K562 (cell line): ENCODE measurements around the gene EPHB1.

Source experiments
- CEBPB ChIP-seq: fragments of 450-650 bp; IDR thresholded peaks from 2 replicates; pipeline ENCODE4 v1.6.1; 2016; ENCODE audit warnings: missing genetic modification characterization, missing compliant biosample characterization
- EZH2 ChIP-seq: IDR thresholded peaks from 2 replicates; pipeline ENCODE4 v1.6.1; 2012; ENCODE audit warnings: low read depth, mild to moderate bottlenecking, inconsistent platforms, low read length, borderline replicate concordance
- HCFC1 ChIP-seq: IDR thresholded peaks from 2 replicates; pipeline ENCODE4 v1.6.1; 2012; ENCODE audit warnings: low read depth, low read length, improper control_type of control experiment
- IRF2 ChIP-seq: sonication (generic); formaldehyde crosslinking; IDR thresholded peaks from 2 replicates; pipeline ENCODE4 v1.8.1; 2022; ENCODE audit warnings: mild to moderate bottlenecking, missing genetic modification reagents
- MYC ChIP-seq, 2 experiments: fragments of 250-450 bp in 1 of 2; sonication (Bioruptor Pico) in 1 of 2; IDR thresholded peaks; 2 replicates each; pipeline versions ENCODE4 v1.5.1 to v1.6.1; 2012 to 2021; ENCODE audit warnings: low read depth in 2 of 2, borderline replicate concordance in 1 of 2, improper control_type of control experiment in 1 of 2, low read length in 1 of 2, mild to moderate bottlenecking in 1 of 2, moderate library complexity in 1 of 2
- NELFE ChIP-seq: IDR thresholded peaks from 2 replicates; pipeline ENCODE4 v1.6.1; 2011; ENCODE audit warnings: mild to moderate bottlenecking; ENCODE audit not compliant: insufficient read depth, insufficient read length
- NFYB ChIP-seq: IDR thresholded peaks from 2 replicates; pipeline ENCODE4 v1.6.1; 2011; ENCODE audit warnings: mild to moderate bottlenecking, moderate library complexity; ENCODE audit not compliant: insufficient read length; ENCODE audit errors: extremely low read depth
- SIN3A ChIP-seq, 2 experiments: fragments of 150-350 bp in 1 of 2; IDR thresholded peaks; 2 replicates each; pipeline ENCODE4 v1.6.1; 2011 to 2016; ENCODE audit warnings: borderline replicate concordance in 2 of 2, low read depth in 2 of 2, low read length in 2 of 2, mild to moderate bottlenecking in 2 of 2, moderate library complexity in 2 of 2; ENCODE audit not compliant: control insufficient read depth in 1 of 2
- TEAD4 ChIP-seq, 2 experiments: sonication (generic) in 1 of 2; formaldehyde crosslinking in 1 of 2; IDR thresholded peaks; 2 replicates each; pipeline versions ENCODE4 v1.6.1 to v1.8.0; 2012 to 2022; ENCODE audit warnings: borderline replicate concordance in 1 of 2, inconsistent platforms in 1 of 2, low read length in 1 of 2, mild to moderate bottlenecking in 1 of 2, missing genetic modification reagents in 1 of 2
- ZBTB1 ChIP-seq: sonication (generic); formaldehyde crosslinking; IDR thresholded peaks from 2 replicates; pipeline ENCODE4 v1.8.1; 2023; ENCODE audit warnings: missing genetic modification reagents, low read depth, mild to moderate bottlenecking, borderline replicate concordance

DNA sequence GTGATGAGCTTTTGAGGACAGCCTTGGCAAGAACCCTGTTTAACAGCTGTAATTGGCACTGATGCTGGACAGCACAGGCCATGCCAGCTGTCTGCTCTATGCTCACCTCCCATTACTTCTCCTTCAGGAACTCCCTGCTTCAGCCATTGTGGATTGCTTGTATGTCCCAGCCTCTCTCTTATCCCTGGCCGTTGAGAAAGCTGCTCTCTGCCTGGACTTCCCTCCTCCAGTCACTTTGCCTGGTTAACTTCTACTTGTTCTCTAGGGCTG is 444.5 kb downstream of the EPHB1 start:
- no peak for TF ChIP-seq NELFE
- TF ChIP-seq EZH2 = no peak
- TF ChIP-seq CEBPB (tag) = no peak
- no peak for TF ChIP-seq IRF2
- no peak for TF ChIP-seq MYC (IDR thresholded peaks at IDR 0.05; ENCODE audit: low read depth, low read length)
- TF ChIP-seq MYC (CRISPR knock-in tag; IDR thresholded peaks at IDR 0.05; ENCODE audit: borderline replicate concordance, low read depth) = no peak
- no peak for TF ChIP-seq TEAD4 (IDR thresholded peaks at IDR 0.05; ENCODE audit: low read length)
- TF ChIP-seq TEAD4 (CRISPR knock-in tag; IDR thresholded peaks at IDR 0.05; ENCODE audit: borderline replicate concordance) = no peak
- TF ChIP-seq ZBTB1 (CRISPR knock-in tag) = no peak
- no peak for TF ChIP-seq HCFC1
- no peak for TF ChIP-seq SIN3A (IDR thresholded peaks at IDR 0.05; ENCODE audit: borderline replicate concordance in 2 of 2, control insufficient read depth in 1 of 2, low read depth in 2 of 2, low read length in 2 of 2)
- no peak for TF ChIP-seq NFYB
